ENCODE data around the gene ADTRP. TPM values are rescaled to one million over a fixed set of nuclear protein-coding genes. Genes with fewer than 3 reads are reported as not detected.

ADTRP gene
- total RNA-seq, 1 experiment from 2014 or later = 5.2 TPM

DNA sequence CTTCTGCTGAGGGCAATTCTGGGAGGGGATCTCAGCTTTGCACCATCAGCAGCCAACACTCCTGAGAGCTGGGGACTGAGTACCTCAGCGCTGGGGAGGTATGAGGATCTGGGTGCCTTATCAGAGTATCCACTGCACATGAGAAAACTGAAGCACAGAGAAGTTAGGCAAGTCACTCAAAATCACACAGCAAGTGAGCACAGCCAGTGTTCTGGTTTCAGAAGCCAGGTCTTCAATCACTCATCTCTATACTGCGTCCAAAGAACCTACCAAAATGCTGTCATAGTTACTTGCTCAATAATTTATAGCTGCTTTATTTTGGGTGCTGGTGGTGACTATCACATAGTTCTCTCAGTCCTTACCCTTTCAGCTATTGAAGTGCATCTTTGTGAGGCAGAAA lies 5.0 kb downstream of the ADTRP start:
- Mint-ChIP-seq H3K4me3 (ENCODE audit: unreplicated experiment) (no peak overlapping the region), H3K36me3 (ENCODE audit: insufficient read depth, unreplicated experiment) (no peaks in the 10 kb centered on the region), H3K4me1 (ENCODE audit: low read depth, unreplicated experiment) (peaks cover 27% of the 10 kb centered on the region), H3K27me3 (ENCODE audit: insufficient read depth, unreplicated experiment) (no peaks in the 10 kb centered on the region), H3K9me3 (ENCODE audit: unreplicated experiment) (no peaks in the 10 kb centered on the region), H3K27ac (ENCODE audit: unreplicated experiment) (no peak overlapping the region)
- POLR2A ChIA-PET = no interaction called here
- TF ChIP-seq, protein P1, sequence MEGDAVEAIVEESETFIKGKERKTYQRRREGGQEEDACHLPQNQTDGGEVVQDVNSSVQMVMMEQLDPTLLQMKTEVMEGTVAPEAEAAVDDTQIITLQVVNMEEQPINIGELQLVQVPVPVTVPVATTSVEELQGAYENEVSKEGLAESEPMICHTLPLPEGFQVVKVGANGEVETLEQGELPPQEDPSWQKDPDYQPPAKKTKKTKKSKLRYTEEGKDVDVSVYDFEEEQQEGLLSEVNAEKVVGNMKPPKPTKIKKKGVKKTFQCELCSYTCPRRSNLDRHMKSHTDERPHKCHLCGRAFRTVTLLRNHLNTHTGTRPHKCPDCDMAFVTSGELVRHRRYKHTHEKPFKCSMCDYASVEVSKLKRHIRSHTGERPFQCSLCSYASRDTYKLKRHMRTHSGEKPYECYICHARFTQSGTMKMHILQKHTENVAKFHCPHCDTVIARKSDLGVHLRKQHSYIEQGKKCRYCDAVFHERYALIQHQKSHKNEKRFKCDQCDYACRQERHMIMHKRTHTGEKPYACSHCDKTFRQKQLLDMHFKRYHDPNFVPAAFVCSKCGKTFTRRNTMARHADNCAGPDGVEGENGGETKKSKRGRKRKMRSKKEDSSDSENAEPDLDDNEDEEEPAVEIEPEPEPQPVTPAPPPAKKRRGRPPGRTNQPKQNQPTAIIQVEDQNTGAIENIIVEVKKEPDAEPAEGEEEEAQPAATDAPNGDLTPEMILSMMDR (IDR thresholded peaks at IDR 0.05; ENCODE audit: insufficient read depth in 1 of 2, low read depth in 1 of 2, low read length in 1 of 2, severe bottlenecking in 1 of 2, unreplicated experiment in 1 of 2) = no peak
- no peaks in the 10 kb centered on the region for H3K36me3 ChIP-seq (ENCODE audit: control insufficient read depth, insufficient read depth, low read length)
- BruUV-seq (replicated peaks) = no TSS peak
- no peaks in the 10 kb centered on the region for H3K9me3 ChIP-seq
- intact Hi-C loops (cut with micrococcal nuclease; ENCODE audit: unreplicated experiment) = no loop called here
- H3K4me1 ChIP-seq = peaks cover 19% of the 10 kb centered on the region
- CTCF ChIA-PET = interaction anchor here (1.0 kb wide), 1 partner anchor 10 kb away, joined by 3 read pairs; no protein-coding TSS in a partner anchor
- no peak overlapping the region for H3K4me3 ChIP-seq (ENCODE audit: low read depth, low read length)
- DNase-seq = no peak
- H3K27me3 ChIP-seq (replicated peaks; ENCODE audit: control insufficient read depth, insufficient read depth, low read length) = no peaks in the 10 kb centered on the region

DNA sequence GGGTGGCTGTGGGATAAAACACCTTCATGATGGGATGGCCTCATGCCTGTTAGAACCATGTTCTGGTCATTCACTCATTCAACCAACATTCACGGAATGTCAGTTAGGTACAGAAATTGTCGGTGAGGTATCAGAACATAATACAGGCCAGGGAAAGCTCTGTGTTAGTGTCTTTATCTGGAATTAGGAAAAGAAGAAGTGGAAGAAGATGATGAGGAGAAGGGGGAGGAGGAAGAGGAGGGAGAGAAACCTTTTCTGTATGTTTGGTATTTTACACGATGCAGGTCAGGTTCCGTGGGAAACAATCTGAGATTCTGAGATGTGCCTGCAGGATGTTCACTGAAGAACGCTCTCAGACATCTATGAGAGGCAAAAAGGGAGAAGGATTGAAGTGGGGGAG lies 5.6 kb downstream of the ADTRP start:
- no peaks in the 10 kb centered on the region for H3K27me3 ChIP-seq (replicated peaks; ENCODE audit: control insufficient read depth, insufficient read depth, low read length)
- Mint-ChIP-seq H3K36me3 (ENCODE audit: insufficient read depth, unreplicated experiment) (no peaks in the 10 kb centered on the region), H3K27ac (ENCODE audit: unreplicated experiment) (no peak overlapping the region), H3K9me3 (ENCODE audit: unreplicated experiment) (peaks cover 5% of the 10 kb centered on the region), H3K4me3 (ENCODE audit: unreplicated experiment) (no peak overlapping the region), H3K4me1 (ENCODE audit: low read depth, unreplicated experiment) (peaks cover 21% of the 10 kb centered on the region), H3K27me3 (ENCODE audit: insufficient read depth, unreplicated experiment) (no peaks in the 10 kb centered on the region)
- no peaks in the 10 kb centered on the region for H3K9me3 ChIP-seq
- H3K36me3 ChIP-seq (ENCODE audit: control insufficient read depth, insufficient read depth, low read length) = no peaks in the 10 kb centered on the region
- intact Hi-C loops (cut with micrococcal nuclease; ENCODE audit: unreplicated experiment) = no loop called here
- ChIA-PET POLR2A (no interaction called here), CTCF (interaction anchor here (1.0 kb wide), 1 partner anchor 10 kb away, joined by 3 read pairs; no protein-coding TSS in a partner anchor)
- H3K4me1 ChIP-seq = peaks cover 13% of the 10 kb centered on the region; the same call in 1 of the 2 replicates
- no peak overlapping the region for H3K4me3 ChIP-seq (ENCODE audit: low read depth, low read length)
- DNase-seq = no peak
- BruUV-seq (replicated peaks) = no TSS peak
- TF ChIP-seq, protein P1 (IDR thresholded peaks at IDR 0.05; ENCODE audit: insufficient read depth in 1 of 2, low read depth in 1 of 2, low read length in 1 of 2, severe bottlenecking in 1 of 2, unreplicated experiment in 1 of 2) = no peak

DNA sequence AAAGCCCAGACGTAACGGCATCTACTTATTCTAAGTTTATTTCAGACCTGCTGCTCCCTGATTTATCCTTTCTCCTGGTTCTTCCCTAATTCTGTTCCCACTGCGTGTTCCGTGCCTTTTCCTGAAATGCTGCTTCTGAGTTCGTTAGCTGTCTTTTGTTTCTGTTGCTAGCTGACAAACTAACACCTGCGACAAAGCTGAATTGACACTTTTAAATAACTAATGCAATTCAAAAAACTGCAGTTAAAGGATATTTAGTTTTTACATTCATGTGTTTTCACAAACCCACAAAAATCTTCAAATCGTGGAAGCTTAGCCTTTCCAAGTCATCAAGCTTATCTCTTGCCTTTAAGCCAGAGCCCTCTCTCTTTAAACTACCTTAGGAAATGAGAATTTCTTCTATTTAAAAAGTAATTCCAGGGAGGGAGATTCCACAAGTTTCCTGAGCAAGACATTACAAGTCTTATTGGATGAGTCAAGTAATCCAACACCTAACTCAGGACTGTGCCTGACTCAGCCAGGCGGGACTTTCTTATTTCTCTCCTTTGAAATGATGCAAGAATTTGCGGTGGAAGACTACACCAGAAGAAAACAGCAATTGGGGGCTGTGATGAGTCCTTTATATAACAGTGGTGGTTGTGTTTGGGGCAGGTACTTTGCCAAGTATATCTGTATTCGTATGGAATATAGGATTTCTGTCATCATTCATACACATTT lies 6.3 kb downstream of the ADTRP start:
- Histone ChIP-seq H3K27me3 (replicated peaks; ENCODE audit: control insufficient read depth, insufficient read depth, low read length) (no peaks in the 10 kb centered on the region), H3K4me1 (peaks cover 10% of the 10 kb centered on the region; the same call in 1 of the 2 replicates), H3K4me3 (ENCODE audit: low read depth, low read length) (no peak overlapping the region), H3K36me3 (ENCODE audit: control insufficient read depth, insufficient read depth, low read length) (no peaks in the 10 kb centered on the region), H3K9me3 (no peaks in the 10 kb centered on the region)
- Mint-ChIP-seq H3K4me1 (ENCODE audit: low read depth, unreplicated experiment) (peaks cover 18% of the 10 kb centered on the region), H3K36me3 (ENCODE audit: insufficient read depth, unreplicated experiment) (no peaks in the 10 kb centered on the region), H3K9me3 (ENCODE audit: unreplicated experiment) (peaks cover 6% of the 10 kb centered on the region), H3K27ac (ENCODE audit: unreplicated experiment) (no peak overlapping the region), H3K4me3 (ENCODE audit: unreplicated experiment) (no peak overlapping the region), H3K27me3 (ENCODE audit: insufficient read depth, unreplicated experiment) (no peaks in the 10 kb centered on the region)
- CTCF ChIA-PET = no interaction called here
- BruUV-seq (replicated peaks) = no TSS peak
- no peak for DNase-seq
- intact Hi-C loops (cut with micrococcal nuclease; ENCODE audit: unreplicated experiment) = no loop called here
- TF ChIP-seq, protein P1 (IDR thresholded peaks at IDR 0.05; ENCODE audit: insufficient read depth in 1 of 2, low read depth in 1 of 2, low read length in 1 of 2, severe bottlenecking in 1 of 2, unreplicated experiment in 1 of 2) = no peak
- POLR2A ChIA-PET = no interaction called here

Measured in Caco-2 (cell line).